GM23248 (cell line): Measurements from ENCODE around the gene SYNPO2.

Experiments
- EZH2 ChIP-seq: fragments of 200-600 bp; sonication (generic); IDR thresholded peaks from 2 replicates; pipeline ENCODE4 v1.6.1; 2018; ENCODE audit warnings: antibody characterized with exemption, mild to moderate bottlenecking; ENCODE audit not compliant: insufficient read depth, poor library complexity, severe bottlenecking
- EZH2phosphoT487 ChIP-seq: fragments of 200-600 bp; sonication (generic); IDR thresholded peaks from 2 replicates; pipeline ENCODE4 v1.6.1; 2018; ENCODE audit warnings: antibody characterized with exemption, moderate library complexity, mild to moderate bottlenecking, low read depth; ENCODE audit not compliant: insufficient read depth

DNA sequence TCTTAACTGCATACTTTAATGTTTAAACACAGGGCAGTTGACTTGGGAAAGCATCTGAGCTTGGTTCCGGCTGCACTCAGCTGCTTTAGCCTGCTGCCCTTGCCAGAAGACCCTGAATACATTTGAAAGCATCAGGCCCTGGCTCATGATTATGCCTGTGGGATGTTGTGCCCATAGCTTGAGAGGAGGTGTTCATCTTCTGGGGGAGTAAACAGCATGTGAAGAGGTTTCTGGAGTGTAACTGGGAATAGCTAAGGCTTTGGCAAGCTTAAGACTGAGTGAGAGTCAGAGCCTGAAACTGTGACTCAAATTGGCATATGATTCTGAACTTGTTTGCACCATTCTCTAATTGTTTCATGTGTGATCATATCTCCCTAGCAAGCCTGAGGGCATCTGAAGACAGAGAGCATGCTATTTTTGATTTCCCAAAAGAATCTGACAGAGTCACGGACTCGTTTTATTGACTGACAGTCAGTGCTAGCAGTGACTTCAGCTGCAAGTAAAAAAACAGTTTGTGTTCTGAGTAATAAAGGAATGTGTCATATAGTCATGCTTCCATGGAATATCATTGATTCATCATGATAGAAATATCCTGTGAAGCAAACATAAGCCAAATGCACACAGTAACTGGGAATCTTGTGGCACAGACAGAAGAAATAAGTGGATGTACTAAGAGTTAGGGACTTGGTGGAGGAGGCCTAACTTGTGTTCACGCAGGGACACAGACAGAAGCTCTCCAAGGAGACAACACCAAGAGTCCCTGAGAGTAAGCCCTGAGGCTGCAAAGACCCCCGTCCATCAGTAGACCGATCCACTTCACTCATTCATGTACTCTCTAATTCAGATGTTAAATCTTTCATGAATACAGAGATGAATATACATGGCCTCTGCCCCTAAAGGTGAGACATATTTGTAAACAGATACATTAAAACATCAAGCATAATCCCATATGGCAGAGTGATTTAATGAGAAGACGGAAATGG lies 100.7 kb downstream of the SYNPO2 start:
- TF ChIP-seq EZH2 (no peak), EZH2phosphoT487 (no peak)
